ES-I3 (cell line): ENCODE measurements around the gene POU2F2.

Experiments
- H3K36me3 ChIP-seq: 2 replicates; pipeline ENCODE4 v1.6.1; 2013; ENCODE audit warnings: mild to moderate bottlenecking, low read length, control low read depth, moderate library complexity; ENCODE audit not compliant: insufficient read depth
- H3K4me1 ChIP-seq: 2 replicates; pipeline ENCODE4 v1.6.1; 2013; ENCODE audit warnings: mild to moderate bottlenecking, control low read depth, low read length; ENCODE audit not compliant: insufficient read depth
- H3K9ac ChIP-seq: 2 replicates; pipeline ENCODE4 v1.6.1; 2013; ENCODE audit warnings: low read depth, mild to moderate bottlenecking, low read length, moderate library complexity
- H3K9me3 ChIP-seq: 2 replicates; pipeline ENCODE4 v1.6.1; 2013; ENCODE audit warnings: mild to moderate bottlenecking, low read length, moderate library complexity; ENCODE audit not compliant: control insufficient read depth, insufficient read depth

The POU2F2 gene

GRCh38 chr19:42093505-42093904 lies 38.7 kb downstream of the POU2F2 start:
- Histone ChIP-seq H3K4me1 (peaks cover 8% of the 10 kb centered on the region; the same call in 1 of the 2 replicates), H3K9ac (no peak overlapping the region), H3K36me3 (no peaks in the 10 kb centered on the region), H3K9me3 (no peaks in the 10 kb centered on the region)

- H3K9ac ChIP-seq = no peak overlapping the region
Observed at GRCh38 chr19:42092350-42092749, 39.9 kb downstream of the POU2F2 start.

GRCh38 chr19:42091742-42092141 lies 40.5 kb downstream of the POU2F2 start:
- Histone ChIP-seq H3K36me3 (no peaks in the 10 kb centered on the region), H3K9ac (no peak overlapping the region), H3K4me1 (peaks cover 24% of the 10 kb centered on the region; the same call in 1 of the 2 replicates), H3K9me3 (no peaks in the 10 kb centered on the region)

More at GRCh38 chr19:42092350-42092749, 39.9 kb downstream of the POU2F2 start:
- Histone ChIP-seq H3K9me3 (no peaks in the 10 kb centered on the region), H3K36me3 (no peaks in the 10 kb centered on the region), H3K4me1 (peaks cover 19% of the 10 kb centered on the region; the same call in 1 of the 2 replicates)

- Histone ChIP-seq H3K4me1 (peaks cover 27% of the 10 kb centered on the region), H3K9ac (no peak overlapping the region), H3K9me3 (no peaks in the 10 kb centered on the region), H3K36me3 (no peaks in the 10 kb centered on the region)
Observed at GRCh38 chr19:42091300-42091699, 40.9 kb downstream of the POU2F2 start.

DNA sequence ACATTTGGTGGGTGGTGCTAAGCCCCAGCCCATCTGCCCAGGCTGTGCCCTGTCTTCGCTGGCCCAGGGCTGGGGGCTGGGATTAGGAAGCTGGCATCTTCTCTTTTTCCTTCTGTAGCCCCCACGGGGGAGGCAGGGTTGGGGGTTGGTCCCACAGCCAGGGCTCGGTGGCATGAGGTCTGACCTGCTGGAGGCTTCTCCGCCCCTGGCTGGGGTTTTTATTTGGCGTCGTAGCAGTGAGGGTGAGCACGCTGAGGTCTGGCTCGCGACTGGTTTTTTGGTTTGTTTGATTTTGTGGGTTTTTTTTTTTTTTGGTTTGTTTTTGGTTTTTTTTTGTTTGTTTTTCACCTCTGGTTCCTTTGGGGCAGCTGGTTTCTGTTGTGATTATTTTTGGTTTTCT lies 41.6 kb downstream of the POU2F2 start:
- Histone ChIP-seq H3K9me3 (no peaks in the 10 kb centered on the region), H3K4me1 (peaks cover 31% of the 10 kb centered on the region), H3K36me3 (no peaks in the 10 kb centered on the region), H3K9ac (no peak overlapping the region)

GRCh38 chr19:42089772-42090171 lies 42.5 kb downstream of the POU2F2 start:
- no peak overlapping the region for H3K9ac ChIP-seq
- H3K36me3 ChIP-seq = no peaks in the 10 kb centered on the region
- peaks cover 31% of the 10 kb centered on the region for H3K4me1 ChIP-seq
- H3K9me3 ChIP-seq = no peaks in the 10 kb centered on the region

DNA sequence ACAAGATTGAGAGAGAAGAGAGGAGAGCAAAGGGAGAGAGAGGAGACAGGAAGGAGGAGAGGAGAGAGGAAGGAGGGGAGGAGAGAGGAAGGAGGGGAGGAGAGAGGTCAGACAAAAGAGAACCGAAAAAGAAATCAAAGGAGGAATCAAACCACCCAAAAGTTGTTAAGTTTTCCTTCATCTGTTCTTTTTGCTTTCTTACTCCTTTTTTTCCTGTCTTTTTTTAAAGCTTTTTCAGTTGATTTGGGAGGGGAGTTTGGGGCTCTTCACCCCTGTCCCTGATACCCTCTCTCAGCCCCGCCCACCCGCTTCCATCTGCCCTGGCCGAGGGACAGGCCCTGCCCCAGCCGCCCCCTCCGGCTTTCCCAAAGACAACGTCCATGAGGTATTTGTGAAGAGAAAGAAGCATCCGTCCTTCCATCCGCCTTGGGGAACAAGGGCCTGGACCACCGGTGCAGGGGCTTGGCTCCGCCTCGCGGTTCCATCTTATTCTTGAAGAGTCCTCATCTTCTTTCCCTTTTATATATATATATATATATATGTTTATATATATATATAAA lies 43.0 kb downstream of the POU2F2 start:
- H3K9me3 ChIP-seq = no peaks in the 10 kb centered on the region
- H3K9ac ChIP-seq = no peak overlapping the region
- peaks cover 31% of the 10 kb centered on the region for H3K4me1 ChIP-seq
- H3K36me3 ChIP-seq = no peaks in the 10 kb centered on the region

- Histone ChIP-seq H3K9ac (no peak overlapping the region), H3K9me3 (no peaks in the 10 kb centered on the region), H3K36me3 (no peaks in the 10 kb centered on the region), H3K4me1 (peaks cover 31% of the 10 kb centered on the region)
Observed at GRCh38 chr19:42088471-42089190, 43.6 kb downstream of the POU2F2 start.

DNA sequence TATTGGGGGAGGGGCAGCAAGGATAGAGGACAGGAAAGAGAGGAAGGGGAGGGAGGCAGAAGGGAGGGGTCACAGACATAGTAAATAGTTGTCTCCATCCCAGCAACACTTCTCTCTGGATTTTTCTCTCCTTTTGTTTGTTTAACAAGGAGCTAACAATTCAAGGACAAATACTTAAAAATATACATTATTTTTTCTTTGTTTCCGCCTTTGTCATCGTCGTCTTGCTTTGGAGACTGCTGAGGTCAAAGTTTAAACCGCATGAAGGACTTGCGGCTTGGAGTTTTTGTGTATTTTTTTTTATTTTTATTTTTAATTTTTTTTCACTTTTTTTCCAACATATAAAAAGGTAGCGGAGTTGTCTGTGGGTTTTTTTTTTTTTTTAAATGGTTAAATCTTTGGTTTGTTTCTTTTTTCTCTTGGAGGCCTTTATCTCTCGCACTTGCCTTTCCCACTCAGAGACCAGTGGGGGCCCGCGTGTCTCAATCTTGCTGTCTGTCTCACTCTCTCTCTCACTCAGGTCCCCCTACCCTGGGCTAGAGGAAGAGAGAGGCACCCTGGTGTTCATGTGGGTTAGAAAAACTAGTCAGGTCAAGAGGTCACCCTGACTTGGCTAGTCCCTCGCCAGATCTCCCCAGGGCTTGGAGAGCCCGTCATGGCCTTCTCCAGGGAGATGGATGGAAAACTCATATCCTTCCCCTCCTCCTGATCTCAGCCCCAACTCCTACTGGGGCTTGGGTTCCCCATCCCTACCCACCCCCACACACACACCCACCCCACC lies 45.3 kb downstream of the POU2F2 start:
- Histone ChIP-seq H3K4me1 (peaks cover 31% of the 10 kb centered on the region), H3K9me3 (no peaks in the 10 kb centered on the region), H3K36me3 (no peaks in the 10 kb centered on the region), H3K9ac (no peak overlapping the region)

DNA sequence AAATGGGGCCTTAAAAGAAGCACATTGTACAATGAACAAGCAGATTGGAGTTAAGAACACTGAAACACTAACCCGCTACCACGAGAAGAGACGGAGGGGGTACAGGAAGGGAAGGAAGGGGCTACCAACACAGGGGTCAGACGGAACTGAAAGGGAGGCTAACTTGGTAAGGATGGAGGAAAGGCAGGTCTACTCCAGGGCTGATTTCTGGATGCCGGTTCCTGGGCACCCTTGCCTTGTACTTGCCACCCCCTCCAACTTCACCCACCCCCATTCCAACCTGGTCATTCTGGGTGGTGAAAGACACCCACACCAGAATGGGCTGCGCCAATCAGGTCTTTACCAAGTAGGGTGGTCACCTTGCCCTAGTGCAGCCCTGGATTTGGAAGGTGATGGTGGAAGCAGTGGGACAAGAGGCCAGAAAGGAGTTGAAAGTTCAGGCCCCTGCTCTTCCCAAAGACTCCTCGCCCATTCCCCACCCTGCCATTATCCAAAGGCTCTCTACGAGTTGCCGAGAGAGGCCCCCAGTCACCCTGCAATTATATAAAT lies 46.0 kb downstream of the POU2F2 start:
- H3K9ac ChIP-seq = no peak overlapping the region
- H3K36me3 ChIP-seq = no peaks in the 10 kb centered on the region
- no peaks in the 10 kb centered on the region for H3K9me3 ChIP-seq
- peaks cover 31% of the 10 kb centered on the region for H3K4me1 ChIP-seq

- Histone ChIP-seq H3K4me1 (peaks cover 23% of the 10 kb centered on the region), H3K9ac (no peak overlapping the region), H3K9me3 (no peaks in the 10 kb centered on the region), H3K36me3 (peaks cover 4% of the 10 kb centered on the region; the same call in 1 of the 2 replicates)
Observed at GRCh38 chr19:42083537-42083936, 48.7 kb downstream of the POU2F2 start.

DNA sequence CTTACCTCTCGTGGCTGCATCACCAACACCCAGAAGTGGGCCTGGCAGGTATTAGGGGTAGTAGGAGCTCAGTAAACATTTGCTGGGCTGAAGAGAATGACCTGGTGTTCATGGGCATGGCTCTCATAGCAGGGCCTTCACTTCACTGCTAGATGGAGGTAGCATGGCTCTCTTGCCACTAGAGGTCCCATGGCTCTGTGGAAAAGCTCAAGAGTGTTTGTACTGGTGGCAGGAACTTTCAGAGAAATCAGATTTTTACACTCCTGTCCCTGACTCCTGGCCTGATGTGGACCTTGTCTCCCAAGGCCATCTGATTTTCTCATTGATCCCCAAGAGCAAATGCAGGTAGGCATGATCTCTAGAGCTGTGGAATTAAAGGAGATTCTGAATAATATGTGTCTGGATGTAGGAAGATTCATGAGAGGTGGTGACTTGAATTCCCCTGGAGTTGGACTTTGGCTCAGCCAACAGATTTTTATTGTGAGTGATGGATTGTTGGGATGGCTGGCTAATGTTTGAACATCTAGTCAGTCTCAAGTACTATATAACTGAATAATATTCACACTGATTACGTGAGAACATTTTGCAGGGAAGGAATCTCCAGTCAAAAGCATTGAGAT lies 50.6 kb downstream of the POU2F2 start:
- Histone ChIP-seq H3K36me3 (peaks cover 4% of the 10 kb centered on the region; the same call in 1 of the 2 replicates), H3K4me1 (peaks cover 11% of the 10 kb centered on the region), H3K9ac (no peak overlapping the region), H3K9me3 (no peaks in the 10 kb centered on the region)

DNA sequence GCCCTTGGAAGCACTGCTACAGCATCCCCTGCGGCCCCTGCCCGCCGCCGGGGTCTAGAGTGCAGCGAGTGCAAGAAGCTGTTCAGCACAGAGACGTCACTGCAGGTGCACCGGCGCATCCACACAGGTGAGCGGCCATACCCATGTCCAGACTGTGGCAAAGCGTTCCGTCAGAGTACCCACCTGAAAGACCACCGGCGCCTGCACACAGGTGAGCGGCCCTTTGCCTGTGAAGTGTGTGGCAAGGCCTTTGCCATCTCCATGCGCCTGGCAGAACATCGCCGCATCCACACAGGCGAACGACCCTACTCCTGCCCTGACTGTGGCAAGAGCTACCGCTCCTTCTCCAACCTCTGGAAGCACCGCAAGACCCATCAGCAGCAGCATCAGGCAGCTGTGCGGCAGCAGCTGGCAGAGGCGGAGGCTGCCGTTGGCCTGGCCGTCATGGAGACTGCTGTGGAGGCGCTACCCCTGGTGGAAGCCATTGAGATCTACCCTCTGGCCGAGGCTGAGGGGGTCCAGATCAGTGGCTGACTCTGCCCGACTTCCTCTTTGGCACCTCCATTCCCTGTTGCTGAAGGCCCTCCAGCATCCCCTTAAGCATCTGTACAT lies 51.4 kb downstream of the POU2F2 start:
- Histone ChIP-seq H3K4me1 (peaks cover 4% of the 10 kb centered on the region; the same call in 1 of the 2 replicates), H3K9ac (no peak overlapping the region), H3K36me3 (peaks cover 4% of the 10 kb centered on the region; the same call in 1 of the 2 replicates), H3K9me3 (no peaks in the 10 kb centered on the region)
